Loucy (cell line): Measurements from ENCODE around the gene SLC38A3.

ENCODE experiments used
- EZH2phosphoT487 ChIP-seq: fragments of 200-600 bp; IDR thresholded peaks from 2 replicates; pipeline ENCODE4 v1.6.1; 2018; ENCODE audit warnings: antibody characterized with exemption, mild to moderate bottlenecking, moderate library complexity, borderline replicate concordance
- TF ChIP-seq, protein P1 (sequence below): fragments of 200-600 bp; sonication (generic); conservative IDR thresholded peaks from 2 replicates; pipeline ENCODE4 v1.5.1; 2014; ENCODE audit warnings: mild to moderate bottlenecking, antibody characterized with exemption, low read length

DNA sequence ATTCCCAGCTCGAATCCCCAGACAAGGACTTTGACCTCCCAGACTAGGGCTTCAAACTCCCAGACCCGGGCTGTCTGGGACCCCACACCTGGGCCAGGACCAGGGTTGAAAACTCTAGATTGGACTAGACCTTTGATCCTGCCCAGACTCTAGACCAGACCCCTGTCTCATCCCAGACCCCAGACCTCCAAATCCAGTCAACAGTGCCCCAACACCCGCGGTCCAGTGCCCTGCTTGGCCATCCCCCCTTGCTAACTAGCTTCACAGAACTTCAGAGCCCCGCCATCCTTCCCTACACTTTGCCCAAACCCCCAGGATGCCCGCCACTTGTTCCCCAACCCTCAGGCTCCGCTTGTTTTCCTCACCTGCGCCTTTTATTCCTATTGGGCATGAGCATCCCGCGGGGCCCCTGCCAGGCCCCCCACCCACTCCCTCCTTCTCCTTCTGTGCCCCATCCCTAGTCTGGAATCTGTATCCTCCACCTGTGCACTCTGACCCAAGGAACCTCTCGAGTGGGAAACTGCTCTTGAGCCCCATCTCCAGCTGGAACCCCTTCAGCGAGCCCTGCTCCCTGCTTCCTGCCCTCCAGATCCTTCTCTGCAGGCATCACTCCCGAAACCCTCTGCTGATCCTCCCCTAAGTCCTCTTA, 31.5 kb downstream of the SLC38A3 start:
- TF ChIP-seq, protein P1, sequence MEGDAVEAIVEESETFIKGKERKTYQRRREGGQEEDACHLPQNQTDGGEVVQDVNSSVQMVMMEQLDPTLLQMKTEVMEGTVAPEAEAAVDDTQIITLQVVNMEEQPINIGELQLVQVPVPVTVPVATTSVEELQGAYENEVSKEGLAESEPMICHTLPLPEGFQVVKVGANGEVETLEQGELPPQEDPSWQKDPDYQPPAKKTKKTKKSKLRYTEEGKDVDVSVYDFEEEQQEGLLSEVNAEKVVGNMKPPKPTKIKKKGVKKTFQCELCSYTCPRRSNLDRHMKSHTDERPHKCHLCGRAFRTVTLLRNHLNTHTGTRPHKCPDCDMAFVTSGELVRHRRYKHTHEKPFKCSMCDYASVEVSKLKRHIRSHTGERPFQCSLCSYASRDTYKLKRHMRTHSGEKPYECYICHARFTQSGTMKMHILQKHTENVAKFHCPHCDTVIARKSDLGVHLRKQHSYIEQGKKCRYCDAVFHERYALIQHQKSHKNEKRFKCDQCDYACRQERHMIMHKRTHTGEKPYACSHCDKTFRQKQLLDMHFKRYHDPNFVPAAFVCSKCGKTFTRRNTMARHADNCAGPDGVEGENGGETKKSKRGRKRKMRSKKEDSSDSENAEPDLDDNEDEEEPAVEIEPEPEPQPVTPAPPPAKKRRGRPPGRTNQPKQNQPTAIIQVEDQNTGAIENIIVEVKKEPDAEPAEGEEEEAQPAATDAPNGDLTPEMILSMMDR: no peak
- TF ChIP-seq EZH2phosphoT487: no peak
